Measurements from ENCODE around the gene PTGR3. TPM values are rescaled to one million over a fixed set of nuclear protein-coding genes. Genes with fewer than 3 reads are reported as not detected.

PTGR3 gene
- total RNA-seq, 1 donor from 2014 or later, result 33.7 TPM

DNA sequence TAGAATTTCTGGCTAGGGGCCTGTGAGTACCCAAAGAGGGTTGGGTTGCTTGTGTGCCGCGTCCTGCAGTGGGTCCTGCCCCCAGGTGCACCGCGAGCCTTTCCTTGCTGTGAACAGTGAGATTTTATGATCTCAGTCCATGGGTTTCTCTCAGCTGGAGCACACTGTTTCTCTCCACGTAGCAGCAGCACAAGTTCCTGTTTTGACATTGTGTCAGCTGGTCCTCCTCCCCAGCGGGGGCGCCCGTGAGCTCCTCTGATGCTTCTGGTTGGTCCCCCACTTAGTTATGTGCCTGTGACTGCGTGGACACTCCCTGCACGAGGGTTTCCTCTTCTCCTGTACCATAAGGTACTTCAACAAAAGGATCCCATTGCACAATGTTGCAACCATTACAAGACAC lies 31.5 kb upstream of the PTGR3 start:
- intact Hi-C loops (cut with DNase I), result no loop called here
- no peak for DNase-seq (ENCODE audit: low spot score)

DNA sequence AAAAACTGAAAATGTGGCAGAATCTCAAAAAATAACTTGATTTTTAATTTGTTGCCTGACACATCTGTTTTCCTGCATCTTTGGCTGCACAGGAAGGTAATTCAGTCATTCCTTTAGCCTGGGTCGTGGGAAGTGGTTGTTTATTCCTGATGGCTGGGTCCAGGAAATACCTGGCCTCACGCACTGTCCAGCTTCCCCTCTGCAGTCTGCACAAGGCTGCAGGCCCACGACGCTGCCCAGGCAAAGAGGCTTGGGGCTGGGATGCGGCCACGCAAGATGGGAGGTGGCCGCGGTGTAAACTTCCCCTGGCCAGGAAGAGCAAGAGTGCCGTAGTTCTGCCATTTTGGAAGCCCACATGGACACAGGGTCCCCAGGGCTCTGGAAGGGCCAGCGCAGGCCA lies 29.8 kb upstream of the PTGR3 start:
- no peak for DNase-seq (ENCODE audit: low spot score)
- intact Hi-C loops (cut with DNase I), result no loop called here

DNA sequence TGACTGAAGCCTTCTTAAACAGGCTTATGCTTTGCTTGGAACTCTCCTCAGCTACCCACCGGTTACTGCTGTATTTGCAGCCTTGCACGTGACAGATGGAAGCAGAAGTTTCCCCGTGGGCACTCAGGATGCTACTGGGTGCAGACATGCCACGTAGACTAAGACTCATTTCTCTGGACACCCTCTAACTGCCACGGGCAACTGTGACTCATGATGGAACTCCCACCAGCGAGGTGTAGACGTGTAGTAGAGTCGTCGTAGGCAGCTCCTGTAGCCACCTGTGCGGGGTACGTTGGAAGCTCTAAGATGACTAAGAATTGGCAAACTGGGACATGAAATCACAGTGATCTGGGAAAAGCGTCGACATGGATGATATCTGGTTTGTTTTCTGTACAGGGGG lies 29.2 kb upstream of the PTGR3 start:
- no peak for DNase-seq (ENCODE audit: low spot score)
- intact Hi-C loops (cut with DNase I), result no loop called here

- DNase-seq (ENCODE audit: low spot score), result no peak
- intact Hi-C loops (cut with DNase I), result no loop called here
Observed at GRCh38 chr18:75235896-75236295, 27.0 kb upstream of the PTGR3 start.

DNA sequence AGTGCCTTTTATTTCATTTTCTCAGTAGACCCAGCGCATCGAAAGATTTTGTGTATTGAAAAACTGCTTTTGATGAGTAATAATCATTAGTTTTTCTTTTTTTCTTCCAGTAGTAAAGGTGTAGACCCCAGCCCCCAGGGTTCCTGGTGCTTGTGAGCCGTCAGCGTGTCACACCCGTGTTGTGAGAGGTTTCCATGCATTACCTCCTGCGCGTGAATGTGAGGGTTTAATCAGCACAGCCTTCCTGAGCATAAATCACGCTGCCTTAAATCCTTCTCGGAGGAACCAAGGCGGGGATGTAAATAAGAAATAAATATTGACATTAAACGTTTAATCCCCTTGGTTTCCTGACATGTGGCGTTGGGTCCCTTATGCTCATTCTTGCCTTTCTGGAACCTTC lies 26.0 kb upstream of the PTGR3 start:
- DNase-seq (ENCODE audit: low spot score), result no peak
- intact Hi-C loops (cut with DNase I), result no loop called here

DNA sequence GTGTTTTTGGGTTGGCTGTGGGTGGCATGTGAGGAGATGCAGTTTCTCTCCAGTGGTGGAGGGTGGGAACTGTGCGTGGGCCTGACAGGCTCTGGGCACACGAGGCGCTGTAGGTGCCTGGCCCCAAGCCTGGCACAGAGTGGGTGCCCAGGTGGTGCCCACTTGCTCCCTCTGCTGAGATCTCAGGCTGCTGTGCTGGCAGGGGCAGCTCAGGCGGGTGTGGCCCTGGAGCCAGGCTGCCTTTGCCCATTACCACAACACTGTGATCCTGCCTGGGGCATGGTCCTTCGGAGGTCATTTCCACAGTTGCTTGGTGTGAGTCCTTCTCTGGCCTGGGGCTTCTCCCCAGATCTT lies 22.1 kb upstream of the PTGR3 start:
- no peak for DNase-seq (ENCODE audit: low spot score)
- intact Hi-C loops (cut with DNase I), result loop anchor here (2.0 kb wide), 1 partner anchor 14 kb away; no protein-coding TSS in a partner anchor

GRCh38 chr18:75230163-75231052 lies 21.5 kb upstream of the PTGR3 start:
- DNase-seq (ENCODE audit: low spot score), result no peak
- intact Hi-C loops (cut with DNase I), result loop anchor here (2.0 kb wide), 1 partner anchor 14 kb away; no protein-coding TSS in a partner anchor

DNA sequence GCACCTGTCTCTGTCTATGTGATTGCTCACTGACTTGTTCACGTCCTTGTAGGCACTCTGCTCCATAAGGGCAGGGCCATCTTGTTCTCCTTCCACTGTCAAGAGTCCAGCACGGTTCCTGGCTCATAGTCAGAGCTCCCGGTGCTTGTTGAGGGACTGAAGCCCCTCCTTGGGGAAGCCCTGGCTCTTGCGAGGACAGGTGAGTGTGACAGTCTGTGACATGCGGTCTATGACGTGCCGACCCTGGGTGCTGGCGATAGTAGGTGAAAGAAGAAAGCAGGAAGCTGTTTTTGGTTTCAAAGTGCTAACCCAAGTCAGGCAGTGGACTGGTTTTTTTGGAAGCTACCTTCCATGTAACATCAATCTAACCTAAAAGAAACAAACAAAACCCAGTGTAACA lies 20.5 kb upstream of the PTGR3 start:
- DNase-seq (ENCODE audit: low spot score), result no peak
- intact Hi-C loops (cut with DNase I), result no loop called here

DNA sequence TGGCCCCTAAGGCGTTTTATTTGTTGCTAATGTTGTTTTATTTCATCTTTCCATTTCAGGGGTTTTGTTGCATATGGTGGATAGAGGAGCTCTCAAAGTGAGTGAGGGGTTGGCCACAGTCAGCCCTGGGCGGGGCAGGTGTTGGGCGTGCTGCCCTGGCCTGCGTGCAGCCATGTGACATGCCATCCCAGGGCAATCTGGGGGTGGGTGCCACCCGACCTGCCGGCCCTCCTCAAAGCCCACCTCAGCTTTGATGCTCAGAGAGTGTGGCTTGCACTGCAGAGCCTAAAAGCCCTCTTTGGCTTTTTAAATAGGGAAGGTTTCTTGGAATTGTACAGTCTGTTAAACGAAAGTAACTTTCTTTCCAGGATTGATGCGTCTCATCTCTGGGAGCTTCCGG lies 20.0 kb upstream of the PTGR3 start:
- intact Hi-C loops (cut with DNase I), result no loop called here
- no peak for DNase-seq (ENCODE audit: low spot score)

- no peak for DNase-seq (ENCODE audit: low spot score)
- intact Hi-C loops (cut with DNase I), result loop anchor here (2.0 kb wide), 1 partner anchor 19 kb away; the partner anchor contains the start of gene PTGR3
Observed at GRCh38 chr18:75227535-75228296, 18.8 kb upstream of the PTGR3 start.

- DNase-seq (ENCODE audit: low spot score), result no peak
- intact Hi-C loops (cut with DNase I), result loop anchor here (2.0 kb wide), 1 partner anchor 18 kb away; the partner anchor contains the start of gene PTGR3
Observed at GRCh38 chr18:75226956-75227316, 18.0 kb upstream of the PTGR3 start.

DNA sequence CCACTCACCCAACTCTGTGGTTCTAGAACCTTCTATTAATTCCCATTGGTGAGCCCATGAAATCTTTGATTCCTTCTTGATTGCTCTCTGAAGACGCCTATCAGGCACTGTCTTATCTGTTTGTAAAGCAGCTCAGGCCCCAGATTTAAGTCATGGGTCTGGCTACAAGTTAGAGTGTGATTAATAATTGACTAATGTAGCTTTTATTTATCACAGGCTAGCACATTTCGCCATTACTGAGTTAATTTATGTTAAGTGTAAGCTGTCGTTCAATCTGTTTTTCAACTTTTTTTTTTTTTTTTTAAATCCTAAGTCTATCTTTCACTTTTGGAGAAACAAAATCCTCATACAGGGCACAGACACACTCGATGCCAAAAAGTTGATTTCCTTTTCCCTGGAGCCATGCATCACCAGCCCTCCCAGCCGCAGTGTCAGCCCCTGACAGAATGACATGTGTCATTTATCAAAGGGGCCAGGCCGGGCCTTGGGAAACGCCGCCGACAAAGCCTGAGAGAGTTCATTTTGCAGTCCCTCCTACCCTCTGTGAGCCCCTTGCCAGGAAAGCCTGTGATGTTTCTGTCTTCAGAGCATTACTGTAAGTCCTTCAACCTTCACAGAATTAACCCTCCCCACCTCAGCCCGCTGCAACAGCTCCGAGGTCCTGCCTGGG lies 17.5 kb upstream of the PTGR3 start:
- DNase-seq (ENCODE audit: low spot score), result no peak
- intact Hi-C loops (cut with DNase I), result loop anchor here (2.0 kb wide), 1 partner anchor 18 kb away; the partner anchor contains the start of gene PTGR3

- DNase-seq (ENCODE audit: low spot score), result no peak
- intact Hi-C loops (cut with DNase I), result no loop called here
Observed at GRCh38 chr18:75223687-75224347, 14.9 kb upstream of the PTGR3 start.

- intact Hi-C loops (cut with DNase I), result no loop called here
- no peak for DNase-seq (ENCODE audit: low spot score)
Observed at GRCh38 chr18:75222407-75222806, 13.5 kb upstream of the PTGR3 start.

DNA sequence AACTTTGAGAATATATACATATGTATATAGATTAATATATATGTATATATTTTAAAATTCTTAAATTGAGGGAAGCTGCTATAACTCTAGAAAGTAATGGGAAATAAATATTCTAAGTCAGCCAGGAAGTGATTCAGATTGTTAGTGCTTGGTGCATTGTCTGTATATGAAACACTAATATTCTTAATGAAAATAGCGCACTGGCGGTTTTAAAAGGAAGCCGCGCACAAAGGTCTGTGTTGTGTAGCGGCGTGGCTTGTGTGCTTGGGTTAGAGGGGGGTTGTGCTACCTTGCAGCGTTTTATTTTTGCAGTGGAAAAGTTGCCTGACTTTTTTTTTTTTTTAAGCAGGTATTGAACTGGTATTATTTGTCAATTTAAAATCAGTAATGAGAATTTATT lies 13.0 kb upstream of the PTGR3 start:
- DNase-seq (ENCODE audit: low spot score), result no peak
- intact Hi-C loops (cut with DNase I), result no loop called here

- no peak for DNase-seq (ENCODE audit: low spot score)
- intact Hi-C loops (cut with DNase I), result no loop called here
Observed at GRCh38 chr18:75221397-75221796, 12.5 kb upstream of the PTGR3 start.

DNA sequence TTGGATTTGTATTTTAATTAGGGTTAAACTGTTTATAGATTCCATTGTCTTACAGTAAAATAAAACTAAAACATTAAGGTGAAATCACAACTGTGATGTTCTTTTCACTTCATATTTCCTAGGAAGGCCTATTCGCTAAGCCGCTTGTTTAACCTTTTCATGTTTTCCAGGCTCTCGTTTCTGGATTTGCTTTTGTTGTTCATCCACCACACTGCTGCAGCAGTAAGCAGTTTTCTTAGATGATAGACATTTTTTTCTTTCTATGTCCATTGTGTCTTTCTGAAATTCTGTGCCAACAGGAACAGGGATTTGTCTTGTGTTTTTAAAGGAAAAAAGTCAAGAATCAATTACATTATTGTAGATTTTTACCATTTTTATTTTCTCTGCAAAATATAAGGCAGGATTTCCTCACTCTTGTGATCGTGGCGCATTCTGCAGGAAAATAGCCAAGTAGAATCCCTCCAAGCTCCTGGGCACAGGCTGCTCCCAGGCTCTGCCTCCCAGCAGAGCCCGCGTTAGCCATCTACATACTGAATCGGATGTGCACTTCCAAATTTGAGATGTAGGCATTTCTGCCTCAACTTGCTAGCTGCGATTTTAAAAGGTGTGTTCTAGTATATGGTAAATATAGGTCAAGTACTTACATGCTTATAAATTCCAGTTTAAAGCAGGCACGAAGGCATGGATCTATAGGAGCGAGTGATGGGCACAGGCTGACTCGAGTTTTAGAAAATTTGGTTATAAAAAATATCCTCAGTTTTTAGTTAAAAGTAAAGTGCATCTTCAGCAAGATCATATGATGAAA lies 11.8 kb upstream of the PTGR3 start:
- intact Hi-C loops (cut with DNase I), result no loop called here

GRCh38 chr18:75219745-75220375 lies 10.9 kb upstream of the PTGR3 start:
- DNase-seq (ENCODE audit: low spot score), result no peak
- intact Hi-C loops (cut with DNase I), result loop anchor here (10.0 kb wide), 1 partner anchor 1605 kb away; the partner anchor contains the start of gene ZNF236

More for the DNA sequence above, 11.8 kb upstream of the PTGR3 start:
- DNase-seq (ENCODE audit: low spot score), result no peak
